Fibroblast of skin of left quadriceps (primary cell): ENCODE data around the gene GSAP.
A peak's percentile ranks its signal among the peaks of the same experiment; 100 is the strongest.
"Not testable (repeated sequence)": the region's sequence is repeated elsewhere in the genome, so short reads cannot be mapped to it uniquely, and the experiment has no call there.

Source experiments
- DNase-seq, 2 experiments: peaks; one replicate each; pipeline ENCODE4 v3.0.0-alpha.2; 2013; ENCODE audit warnings: low read depth in 2 of 2

Gene GSAP

GRCh38 chr7:77354914-77355313, 61.2 kb downstream of the GSAP start:
- DNase-seq, result no peak

- no peak for DNase-seq
Measured at GRCh38 chr7:77354484-77354883, 61.7 kb downstream of the GSAP start.

GRCh38 chr7:77353911-77354310, 62.2 kb downstream of the GSAP start:
- DNase-seq, result no peak

- no peak for DNase-seq
Measured at GRCh38 chr7:77353407-77353721, 62.8 kb downstream of the GSAP start.

- DNase-seq, result no peak
Measured at GRCh38 chr7:77352665-77353406, 63.3 kb downstream of the GSAP start.

GRCh38 chr7:77351539-77352004, 64.6 kb downstream of the GSAP start:
- no peak for DNase-seq

- no peak for DNase-seq
Measured at GRCh38 chr7:77349141-77349540, 67.0 kb downstream of the GSAP start.

GRCh38 chr7:77348371-77348813, 67.8 kb downstream of the GSAP start:
- DNase-seq, result peak; percentile 32 to 37

- no peak for DNase-seq
Measured at GRCh38 chr7:77346441-77346840, 69.7 kb downstream of the GSAP start.

- DNase-seq, result not testable (repeated sequence)
Measured at GRCh38 chr7:77345426-77345825, 70.7 kb downstream of the GSAP start.

- no peak for DNase-seq
Measured at GRCh38 chr7:77339726-77340125, 76.4 kb downstream of the GSAP start.

- no peak for DNase-seq
Measured at GRCh38 chr7:77338883-77339629, 77.1 kb downstream of the GSAP start.

- no peak for DNase-seq
Measured at GRCh38 chr7:77338260-77338659, 77.9 kb downstream of the GSAP start.

GRCh38 chr7:77337456-77337990, 78.6 kb downstream of the GSAP start:
- no peak for DNase-seq

GRCh38 chr7:77335581-77335980, 80.6 kb downstream of the GSAP start:
- DNase-seq, result no peak

- DNase-seq, result not testable (repeated sequence)
Measured at GRCh38 chr7:77334039-77334438, 82.1 kb downstream of the GSAP start.

- DNase-seq, result peak; percentile 59 to 63
Measured at GRCh38 chr7:77331938-77332695, 84.0 kb downstream of the GSAP start.

GRCh38 chr7:77330169-77330882, 85.8 kb downstream of the GSAP start:
- no peak for DNase-seq

GRCh38 chr7:77329466-77330168, 86.5 kb downstream of the GSAP start:
- DNase-seq, result no peak

- peak; percentile 45 to 48 for DNase-seq
Measured at GRCh38 chr7:77328669-77329068, 87.5 kb downstream of the GSAP start.
